OCI-LY7 (cell line): ENCODE data around the gene KLK12. TPM values are rescaled to one million over a fixed set of nuclear protein-coding genes. Genes with fewer than 3 reads are reported as not detected.

Experiments used
- BruUV-seq: library from RNA; stranded (reverse); fragments of 400-500 nt; replicated peaks from 2 replicates; lab custom pipeline; 2021; lab: Mats Ljungman, UMichigan
- CTCF ChIA-PET: fragments of 300-600 bp; sonication (Branson Sonifier 250); formaldehyde crosslinking; loops from one replicate; lab custom pipeline; 2022; ENCODE audit warnings: antibody characterized with exemption; ENCODE audit not compliant: unreplicated experiment; lab: Charles Lee
- POLR2A ChIA-PET: fragments of 300-600 bp; sonication (Branson Sonifier 250); formaldehyde crosslinking; loops from one replicate; lab custom pipeline; 2022; ENCODE audit warnings: antibody characterized with exemption; lab: Charles Lee
- DNase-seq: peaks from one replicate; pipeline ENCODE4 v3.0.0-alpha.2; 2015; ENCODE audit warnings: low spot score
- H2AFZ ChIP-seq: fragments of 200-600 bp; sonication (generic), shearing (Covaris generic); 2 replicates; pipeline ENCODE4 v1.6.1; 2014; ENCODE audit warnings: mild to moderate bottlenecking, antibody characterized with exemption, low read length, moderate library complexity
- H3K27ac ChIP-seq: fragments of 200-600 bp; sonication (generic); 2 replicates; pipeline ENCODE4 v1.5.1; 2014; ENCODE audit warnings: mixed run types, low read depth, mild to moderate bottlenecking, moderate library complexity, low read length, inconsistent platforms; ENCODE audit not compliant: poor library complexity, severe bottlenecking
- H3K36me3 ChIP-seq: fragments of 200-600 bp; sonication (generic); 2 replicates; pipeline ENCODE4 v1.6.1; 2014; ENCODE audit warnings: mild to moderate bottlenecking, antibody characterized with exemption, low read length, moderate library complexity, mixed read lengths; ENCODE audit not compliant: insufficient read depth
- H3K4me1 ChIP-seq: fragments of 200-600 bp; sonication (generic); 2 replicates; pipeline ENCODE4 v1.5.1; 2014; ENCODE audit warnings: mild to moderate bottlenecking, low read length; ENCODE audit not compliant: insufficient read depth, poor library complexity, severe bottlenecking
- H3K4me2 ChIP-seq: fragments of 200-600 bp; sonication (generic); 2 replicates; pipeline ENCODE4 v1.6.1; 2014; ENCODE audit warnings: mild to moderate bottlenecking, low read length
- H3K4me3 ChIP-seq: fragments of 200-600 bp; sonication (generic); 2 replicates; pipeline ENCODE4 v1.5.1; 2014; ENCODE audit warnings: mild to moderate bottlenecking, low read depth, low read length; ENCODE audit not compliant: poor library complexity, severe bottlenecking
- H3K79me2 ChIP-seq: fragments of 200-600 bp; sonication (generic); 2 replicates; pipeline ENCODE4 v1.6.1; 2016; ENCODE audit warnings: low read depth, mild to moderate bottlenecking, low read length, moderate library complexity, mixed read lengths; ENCODE audit not compliant: insufficient read depth
- H3K9me2 ChIP-seq: fragments of 200-600 bp; sonication (generic); 2 replicates; pipeline ENCODE4 v1.6.1; 2016; ENCODE audit warnings: mild to moderate bottlenecking, low read length, mixed read lengths; ENCODE audit not compliant: insufficient read depth
- H3K9me3 ChIP-seq: fragments of 200-600 bp; sonication (generic); 2 replicates; pipeline ENCODE4 v1.6.1; 2014; ENCODE audit warnings: mild to moderate bottlenecking, mixed run types, low read length, mixed read lengths
- H4K20me1 ChIP-seq: fragments of 200-600 bp; sonication (generic); 2 replicates; pipeline ENCODE4 v1.6.1; 2014; ENCODE audit warnings: mild to moderate bottlenecking, antibody characterized with exemption, low read length, moderate library complexity, mixed read lengths; ENCODE audit not compliant: insufficient read depth
- EZH2phosphoT487 ChIP-seq: fragments of 200-600 bp; sonication (generic); IDR thresholded peaks from 2 replicates; pipeline ENCODE4 v1.6.1; 2018; ENCODE audit warnings: low read depth, borderline replicate concordance, mild to moderate bottlenecking, mixed run types, antibody characterized with exemption, low read length, moderate library complexity, mixed read lengths
- intact Hi-C: fragments of 100-400 bp; cut with micrococcal nuclease; formaldehyde crosslinking; loops from one replicate; pipeline ENCODE4 v1.10.0; 2022; ENCODE audit not compliant: unreplicated experiment
- total RNA-seq, 2 experiments: library from RNA; depleted of rRNA in 1 of 2; stranded (reverse); fragments of >200 nt in 1 of 2; shearing (Covaris generic) in 1 of 2; gene quantifications; 2 replicates each; pipeline ENCODE4 v1.2.3, GENCODE V29; 2014 to 2022
- TF ChIP-seq, protein P1 (sequence below): fragments of 200-600 bp; sonication (generic); conservative IDR thresholded peaks from 2 replicates; pipeline ENCODE4 v1.5.1; 2014; ENCODE audit warnings: mild to moderate bottlenecking, antibody characterized with exemption, low read length, moderate library complexity, mixed read lengths

The KLK12 gene
- total RNA-seq, 2 experiments from 2014 or later: not detected

DNA sequence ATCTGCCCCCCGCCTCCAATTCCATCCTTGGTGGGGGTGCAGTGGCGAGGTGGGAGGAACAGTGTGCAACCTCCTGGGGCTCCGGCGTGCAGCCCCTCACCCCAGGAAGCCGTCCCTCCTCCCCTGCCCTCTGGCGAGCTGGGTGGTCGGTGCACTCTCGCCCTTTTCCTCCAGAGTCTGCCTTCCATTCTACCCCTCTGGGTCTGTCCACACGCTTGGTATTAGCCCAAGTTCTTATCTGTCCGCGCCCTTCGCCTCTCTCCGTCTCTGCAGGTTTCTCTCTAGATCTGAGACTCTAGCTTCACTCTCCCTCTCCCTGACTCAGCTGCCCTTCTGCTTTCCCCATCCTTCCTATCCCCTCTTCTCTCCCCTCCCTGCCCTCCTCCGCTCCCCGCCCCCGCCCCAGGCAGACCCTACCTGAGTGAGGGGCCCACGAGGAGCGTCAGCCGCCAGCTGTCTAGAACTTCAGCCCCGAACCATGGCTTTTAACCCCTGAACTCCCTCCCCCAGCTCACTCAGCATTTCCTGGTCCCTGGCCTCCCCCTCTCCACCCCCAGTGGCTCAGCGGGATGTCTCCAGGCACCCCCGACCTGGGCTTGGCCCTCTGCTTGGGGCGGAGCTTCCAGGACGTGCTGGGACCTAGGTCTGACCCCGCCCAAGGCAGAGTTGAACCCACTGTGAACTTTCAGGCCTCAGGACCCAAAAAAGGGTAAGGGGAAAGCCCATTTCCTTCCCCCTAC is 30.6 kb upstream of the KLK12 start:
- Histone ChIP-seq H2AFZ (no peak overlapping the region), H3K36me3 (no peaks in the 10 kb centered on the region), H3K4me2 (no peak overlapping the region), H3K9me3 (no peaks in the 10 kb centered on the region), H3K9me2 (no peaks in the 10 kb centered on the region), H3K79me2 (no peaks in the 10 kb centered on the region), H4K20me1 (no peaks in the 10 kb centered on the region), H3K27ac (no peak overlapping the region), H3K4me1 (no peaks in the 10 kb centered on the region), H3K4me3 (no peak overlapping the region)
- no peak for DNase-seq
- intact Hi-C loops: no loop called here
- ChIA-PET POLR2A (no interaction called here), CTCF (no interaction called here)
- BruUV-seq: no TSS peak
- TF ChIP-seq, protein P1, sequence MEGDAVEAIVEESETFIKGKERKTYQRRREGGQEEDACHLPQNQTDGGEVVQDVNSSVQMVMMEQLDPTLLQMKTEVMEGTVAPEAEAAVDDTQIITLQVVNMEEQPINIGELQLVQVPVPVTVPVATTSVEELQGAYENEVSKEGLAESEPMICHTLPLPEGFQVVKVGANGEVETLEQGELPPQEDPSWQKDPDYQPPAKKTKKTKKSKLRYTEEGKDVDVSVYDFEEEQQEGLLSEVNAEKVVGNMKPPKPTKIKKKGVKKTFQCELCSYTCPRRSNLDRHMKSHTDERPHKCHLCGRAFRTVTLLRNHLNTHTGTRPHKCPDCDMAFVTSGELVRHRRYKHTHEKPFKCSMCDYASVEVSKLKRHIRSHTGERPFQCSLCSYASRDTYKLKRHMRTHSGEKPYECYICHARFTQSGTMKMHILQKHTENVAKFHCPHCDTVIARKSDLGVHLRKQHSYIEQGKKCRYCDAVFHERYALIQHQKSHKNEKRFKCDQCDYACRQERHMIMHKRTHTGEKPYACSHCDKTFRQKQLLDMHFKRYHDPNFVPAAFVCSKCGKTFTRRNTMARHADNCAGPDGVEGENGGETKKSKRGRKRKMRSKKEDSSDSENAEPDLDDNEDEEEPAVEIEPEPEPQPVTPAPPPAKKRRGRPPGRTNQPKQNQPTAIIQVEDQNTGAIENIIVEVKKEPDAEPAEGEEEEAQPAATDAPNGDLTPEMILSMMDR: no peak
- TF ChIP-seq EZH2phosphoT487: no peak

DNA sequence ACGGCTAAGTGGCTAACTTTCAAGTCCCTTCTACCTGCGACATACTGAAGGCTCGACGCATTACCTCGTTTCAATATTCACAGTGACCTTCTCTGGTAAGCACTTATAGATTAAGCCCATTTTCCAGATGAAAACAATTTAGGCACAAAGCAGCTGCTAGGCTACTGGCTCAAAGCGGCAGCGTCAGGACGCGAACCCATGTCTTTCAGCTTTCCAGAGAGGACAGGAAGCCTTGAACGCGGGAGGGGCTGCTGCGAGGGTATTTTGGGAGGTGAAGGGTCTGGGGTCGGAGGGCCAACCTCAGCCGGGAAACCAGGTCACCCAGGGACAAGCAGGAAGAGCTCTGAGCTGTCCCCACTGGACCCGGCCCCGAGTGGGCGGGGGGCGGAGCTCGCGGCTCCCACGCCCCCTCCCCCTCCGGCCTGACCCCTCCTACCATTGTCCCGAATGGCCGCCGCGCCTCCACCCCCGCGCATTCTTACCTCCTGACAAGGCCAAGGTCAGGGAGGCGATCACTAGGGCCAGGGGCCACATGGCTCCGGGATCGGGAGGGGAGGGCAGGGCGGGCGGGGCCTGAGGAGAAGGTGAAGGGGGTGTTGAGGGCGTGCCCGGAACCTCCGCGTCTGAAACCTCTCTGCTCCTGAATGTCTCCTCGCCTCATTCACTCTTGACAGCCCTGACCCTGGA is 29.9 kb upstream of the KLK12 start, which contains the start of gene KLK13:
KLK13 (minus strand) TSS at position 559 of the 687 bp plus-strand sequence; CDS start at position 534, 25 bp downstream.
- no peak within 1 kb of the TSS for H3K4me2 ChIP-seq
- H3K4me3 ChIP-seq: no peak within 1 kb of the TSS
- BruUV-seq: no TSS peak
- intact Hi-C loops: no loop called here
- TF ChIP-seq EZH2phosphoT487: no peak
- TF ChIP-seq, protein P1: no peak
- H2AFZ ChIP-seq: no peak within 1 kb of the TSS
- H3K36me3 ChIP-seq: no peaks in the 10 kb centered on the region
- H3K4me1 ChIP-seq: no peaks in the 10 kb centered on the region
- no peaks in the 10 kb centered on the region for H4K20me1 ChIP-seq
- DNase-seq: no peak
- H3K9me2 ChIP-seq: no peaks in the 10 kb centered on the region
- ChIA-PET POLR2A (no interaction called here), CTCF (no interaction called here)
- H3K79me2 ChIP-seq: no peaks in the 10 kb centered on the region
- H3K9me3 ChIP-seq: no peaks in the 10 kb centered on the region
- H3K27ac ChIP-seq: no peak within 1 kb of the TSS

DNA sequence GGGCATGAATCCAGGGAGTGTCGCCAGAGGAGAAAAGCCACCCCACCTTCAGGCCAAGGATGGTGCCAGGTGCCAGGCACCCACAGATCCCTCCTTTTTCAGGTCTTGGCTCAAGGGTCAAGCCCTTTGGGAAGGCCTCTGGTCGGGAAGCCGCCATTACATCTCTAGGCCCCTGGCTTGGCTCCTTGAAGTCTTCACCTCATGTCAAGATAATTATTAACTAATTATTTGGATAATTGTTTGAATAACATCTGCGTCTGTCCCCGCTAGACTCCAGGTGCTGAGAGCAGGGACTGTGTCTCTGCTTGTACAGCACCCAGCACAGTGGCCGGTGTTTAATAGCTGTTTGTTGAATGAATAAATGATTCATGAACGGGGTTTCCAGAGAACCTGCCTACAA is 28.9 kb upstream of the KLK12 start:
- no TSS peak for BruUV-seq

More for the DNA sequence above, 28.9 kb upstream of the KLK12 start:
- no peak overlapping the region for H2AFZ ChIP-seq
- CTCF ChIA-PET: no interaction called here
- H3K9me2 ChIP-seq: no peaks in the 10 kb centered on the region
- no peaks in the 10 kb centered on the region for H3K36me3 ChIP-seq
- intact Hi-C loops: no loop called here
- no peak overlapping the region for H3K4me3 ChIP-seq
- H3K9me3 ChIP-seq: no peaks in the 10 kb centered on the region
- no peak overlapping the region for H3K4me2 ChIP-seq
- no peaks in the 10 kb centered on the region for H3K4me1 ChIP-seq
- H3K27ac ChIP-seq: no peak overlapping the region
- DNase-seq: no peak
- no peaks in the 10 kb centered on the region for H4K20me1 ChIP-seq
- no peaks in the 10 kb centered on the region for H3K79me2 ChIP-seq
- POLR2A ChIA-PET: no interaction called here
- TF ChIP-seq, protein P1: no peak
- TF ChIP-seq EZH2phosphoT487: no peak
